GM19324 (cell line): ENCODE data around the gene AIF1L.

ENCODE experiments used
- ATAC-seq: cut with Tn5 transposase; IDR thresholded peaks from one replicate; pipeline ENCODE4 v1.9.1; 2021; ENCODE audit warnings: mild to moderate bottlenecking, moderate library complexity; ENCODE audit not compliant: unreplicated experiment, low FRiP score

Gene AIF1L

DNA sequence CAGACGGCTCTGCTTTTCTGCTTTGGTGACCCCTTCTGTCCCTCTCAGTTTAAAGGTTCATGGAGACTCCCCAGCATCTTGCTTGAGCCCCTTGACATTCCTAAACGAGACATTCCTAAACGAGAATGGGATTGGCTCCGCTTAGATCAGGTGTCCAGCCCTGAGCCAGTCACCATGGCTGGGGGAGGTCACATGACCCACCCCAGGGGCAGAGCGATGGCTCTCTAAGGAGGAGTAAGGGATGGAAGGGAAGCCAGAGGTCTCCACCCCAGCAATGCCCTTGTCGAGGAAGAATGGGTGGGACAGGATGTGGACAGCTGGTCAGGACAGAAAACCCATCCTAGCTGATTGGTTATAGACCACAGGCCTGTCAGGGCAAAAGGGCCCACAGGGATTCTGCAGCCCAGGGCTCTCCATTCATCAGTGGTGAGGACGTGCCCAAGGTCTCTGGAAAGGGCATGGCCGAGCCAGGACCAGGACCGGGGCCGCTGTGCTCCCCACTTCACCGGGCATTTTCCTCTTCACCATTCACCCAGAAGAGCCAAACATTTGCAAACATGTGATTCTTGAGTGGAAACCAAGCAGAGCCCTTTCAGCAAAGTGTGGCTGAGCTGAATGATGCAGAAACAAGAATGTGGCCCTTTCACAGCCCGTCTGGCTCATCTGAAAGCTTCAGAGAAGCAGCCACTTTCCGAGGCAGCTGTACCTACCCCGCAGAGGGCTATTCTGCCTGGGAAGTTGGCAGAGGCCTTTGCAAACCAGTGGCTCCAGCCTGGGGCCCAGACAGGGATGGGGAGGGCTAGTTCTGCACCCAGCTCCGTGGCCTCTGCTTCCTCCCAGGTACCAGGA lies 19.8 kb upstream of the AIF1L start:
- ATAC-seq: no peak

DNA sequence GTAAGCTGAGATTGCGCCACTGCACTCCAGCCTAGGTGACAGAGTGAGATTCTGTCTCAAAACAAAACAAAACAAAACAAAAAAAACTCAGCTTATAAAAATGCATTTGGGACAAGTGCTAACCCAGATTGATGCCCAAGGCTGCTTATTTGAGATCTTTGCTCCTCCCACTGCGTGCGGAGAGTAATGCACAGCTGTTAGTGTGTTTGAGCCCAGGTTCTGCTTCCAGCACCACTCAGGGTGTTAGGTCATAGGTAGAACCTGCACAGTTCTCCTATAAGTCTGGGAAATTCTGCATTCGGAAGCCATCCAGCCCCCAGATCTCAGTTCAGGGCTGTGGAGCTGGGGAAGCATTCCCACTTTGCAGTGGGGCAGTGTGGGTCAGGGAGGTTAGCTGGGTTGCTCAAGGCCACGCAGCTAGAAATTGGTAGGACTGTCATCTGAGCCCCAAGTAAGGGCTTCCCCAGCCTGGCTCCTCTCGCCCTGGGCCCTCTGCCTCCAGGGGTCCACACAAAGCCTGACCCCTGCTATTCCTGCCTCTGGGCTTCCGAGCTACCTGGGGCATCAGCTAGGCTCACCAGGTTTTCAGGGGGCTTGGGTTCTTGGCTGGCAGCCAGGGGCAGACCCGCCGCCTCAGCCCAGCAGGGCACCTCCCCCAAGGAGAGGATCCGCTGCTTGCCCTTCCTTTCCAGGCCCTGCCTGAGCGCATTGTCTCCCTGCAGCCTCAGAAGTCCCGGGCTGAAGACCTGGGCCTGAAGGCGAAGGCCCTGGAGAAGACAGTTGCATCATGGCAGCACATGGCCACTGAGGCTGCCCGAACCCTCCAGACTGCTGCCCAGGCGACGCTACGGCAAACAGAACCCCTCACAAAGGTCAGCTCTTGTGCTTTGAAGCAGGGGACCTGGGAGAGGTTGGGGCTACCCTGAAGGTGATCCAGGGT lies 17.6 kb upstream of the AIF1L start:
- ATAC-seq: no peak

DNA sequence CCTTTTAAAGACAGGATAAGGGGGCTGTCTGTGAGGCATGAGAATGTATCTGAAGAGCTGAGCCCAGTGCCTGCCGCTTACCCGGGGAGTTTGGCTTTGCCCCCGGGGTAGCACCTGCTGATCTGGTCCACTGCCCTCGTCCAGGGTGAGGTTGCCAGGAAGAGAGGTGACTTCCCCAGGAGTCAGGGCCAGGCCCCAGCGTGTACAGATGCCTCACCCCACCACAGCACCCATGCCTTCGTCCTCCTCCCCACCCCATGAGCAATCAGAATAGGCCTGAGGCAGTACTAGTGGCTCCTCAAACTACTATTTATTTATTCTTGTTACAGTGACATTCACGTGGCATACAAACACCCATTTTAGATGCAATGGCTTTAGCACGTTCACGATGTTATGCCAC lies 15.7 kb upstream of the AIF1L start:
- no peak for ATAC-seq

DNA sequence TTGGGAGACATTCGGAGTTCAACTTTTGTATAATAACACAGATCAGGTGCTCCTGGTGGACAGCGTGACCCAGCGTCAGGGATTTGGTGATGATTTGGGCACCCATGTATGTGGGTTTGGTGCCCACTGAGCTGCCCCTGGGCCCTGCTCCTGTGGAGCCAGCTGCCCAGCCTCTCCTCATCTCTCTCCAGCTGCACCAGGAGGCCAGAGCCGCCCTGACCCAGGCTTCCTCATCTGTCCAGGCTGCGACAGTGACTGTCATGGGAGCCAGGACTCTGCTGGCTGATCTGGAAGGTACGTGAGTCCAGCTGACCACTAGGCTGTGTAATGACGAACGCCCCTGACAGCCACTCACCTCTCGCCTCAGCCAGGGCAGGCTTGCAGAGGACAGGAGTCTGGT lies 14.5 kb upstream of the AIF1L start:
- no peak for ATAC-seq

DNA sequence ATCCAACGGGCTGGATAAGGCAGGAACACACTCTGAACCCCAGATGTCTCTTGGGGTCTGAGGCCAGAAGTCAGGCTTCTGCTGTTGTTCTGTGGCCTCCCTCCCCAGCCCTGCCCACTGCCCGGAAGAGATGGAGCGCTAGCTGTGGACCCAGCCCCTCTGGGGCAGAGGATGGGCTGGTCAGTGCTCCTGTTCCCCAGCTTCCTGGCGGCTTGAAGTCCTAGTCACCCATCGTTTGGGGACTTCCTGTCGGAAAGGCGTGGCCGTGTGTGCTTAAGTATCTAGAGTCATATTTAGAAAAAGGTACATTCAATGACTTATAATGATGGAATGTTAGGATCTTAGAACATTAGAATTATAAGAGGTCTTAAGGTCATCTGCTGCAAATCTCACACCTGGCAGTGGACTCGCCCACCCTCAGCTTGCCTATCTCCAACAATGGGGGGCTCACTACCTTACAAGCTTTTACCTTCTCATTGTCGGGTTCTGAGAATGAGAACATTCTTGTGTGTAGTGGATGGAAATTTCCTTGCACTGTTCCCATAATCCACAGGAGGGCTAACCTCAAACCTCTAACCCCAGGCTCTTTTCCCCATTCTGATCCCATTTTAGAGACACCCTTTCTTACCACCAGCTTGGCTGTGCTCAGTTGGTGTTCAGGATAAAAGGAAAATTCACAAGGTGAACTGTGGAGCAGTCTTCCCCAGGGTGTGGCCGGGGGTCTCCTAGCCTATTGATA lies 13.4 kb upstream of the AIF1L start:
- ATAC-seq: no peak

DNA sequence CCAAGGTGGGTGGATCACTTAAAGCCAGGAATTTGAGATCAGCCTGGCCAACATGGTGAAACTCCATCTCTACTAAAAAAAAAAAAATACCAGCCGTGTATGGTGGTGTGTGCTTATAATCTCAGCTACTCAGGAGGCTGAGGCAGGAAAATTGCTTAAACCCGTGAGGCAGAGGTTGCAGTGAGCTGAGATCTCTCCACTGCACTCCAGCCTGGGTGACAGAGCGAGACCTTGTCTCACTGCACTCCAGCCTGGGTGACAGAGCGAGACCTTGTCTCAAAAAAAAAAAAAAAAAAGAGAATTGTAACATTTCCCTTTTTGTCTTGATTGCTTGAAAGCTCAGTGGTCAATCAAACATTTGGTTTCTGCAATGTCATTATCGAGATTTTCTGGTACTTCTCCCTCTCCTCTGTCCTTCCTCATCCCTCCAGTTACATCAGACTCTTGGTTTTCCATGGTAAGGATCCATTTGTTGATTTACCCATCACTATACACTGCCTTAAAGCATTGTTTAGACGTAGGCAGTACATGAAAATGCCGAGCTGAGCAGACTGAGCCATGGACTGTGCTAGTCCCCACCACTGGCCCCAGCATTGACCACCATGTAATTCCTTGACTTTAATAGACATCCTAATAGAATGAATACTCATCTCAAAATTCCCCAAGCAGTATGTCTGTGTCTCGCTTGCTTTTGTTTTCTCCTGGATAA lies 11.5 kb upstream of the AIF1L start:
- ATAC-seq: no peak

DNA sequence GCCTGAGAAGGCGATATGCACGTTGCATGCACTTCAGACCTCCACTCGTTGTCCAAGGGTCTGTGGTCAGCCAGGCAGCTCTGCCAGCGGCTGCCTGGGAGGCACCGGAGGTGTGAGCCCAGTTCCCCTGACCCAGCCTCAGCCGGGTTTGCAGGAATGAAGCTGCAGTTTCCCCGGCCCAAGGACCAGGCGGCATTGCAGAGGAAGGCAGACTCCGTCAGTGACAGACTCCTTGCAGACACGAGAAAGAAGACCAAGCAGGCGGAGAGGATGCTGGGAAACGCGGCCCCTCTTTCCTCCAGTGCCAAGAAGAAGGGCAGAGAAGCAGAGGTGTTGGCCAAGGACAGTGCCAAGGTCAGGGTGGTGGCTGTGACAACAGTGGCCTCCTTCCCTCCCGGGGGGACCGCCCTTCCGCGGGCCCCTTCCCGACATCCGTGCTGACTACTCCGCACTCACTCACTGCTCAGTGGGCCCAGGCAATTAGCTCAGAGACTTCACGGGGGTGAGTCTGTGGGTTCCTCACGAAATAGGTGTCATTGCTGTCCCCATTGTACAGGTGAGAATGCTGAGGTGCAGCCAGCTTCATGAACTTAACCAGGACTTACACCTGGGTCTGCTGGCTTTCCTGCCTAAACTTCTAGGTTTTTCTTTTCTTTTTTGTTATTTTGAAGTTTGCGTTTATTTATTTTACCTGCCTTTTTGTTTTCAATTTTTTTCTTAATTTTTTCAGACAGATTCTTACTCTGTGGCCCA lies 10.8 kb upstream of the AIF1L start:
- ATAC-seq: no peak

DNA sequence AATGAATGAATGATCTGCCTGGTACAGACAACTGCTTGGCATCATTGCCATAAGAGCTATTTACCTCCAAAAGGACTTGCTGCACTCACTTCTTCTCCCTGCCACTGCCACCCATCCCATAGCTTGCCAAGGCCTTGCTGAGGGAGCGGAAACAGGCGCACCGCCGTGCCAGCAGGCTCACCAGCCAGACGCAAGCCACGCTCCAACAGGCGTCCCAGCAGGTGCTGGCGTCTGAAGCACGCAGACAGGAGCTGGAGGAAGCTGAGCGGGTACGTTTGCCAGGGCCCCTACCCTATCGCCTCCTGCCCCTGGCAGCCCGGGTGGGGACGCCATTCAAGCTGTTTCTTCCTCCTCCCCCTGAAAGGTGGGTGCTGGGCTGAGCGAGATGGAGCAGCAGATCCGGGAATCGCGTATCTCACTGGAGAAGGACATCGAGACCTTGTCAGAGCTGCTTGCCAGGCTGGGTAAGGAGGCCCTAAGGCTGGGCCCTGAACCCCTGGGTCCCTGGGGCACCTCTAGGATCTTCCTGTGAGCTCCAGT lies 8.9 kb upstream of the AIF1L start:
- ATAC-seq: no peak

DNA sequence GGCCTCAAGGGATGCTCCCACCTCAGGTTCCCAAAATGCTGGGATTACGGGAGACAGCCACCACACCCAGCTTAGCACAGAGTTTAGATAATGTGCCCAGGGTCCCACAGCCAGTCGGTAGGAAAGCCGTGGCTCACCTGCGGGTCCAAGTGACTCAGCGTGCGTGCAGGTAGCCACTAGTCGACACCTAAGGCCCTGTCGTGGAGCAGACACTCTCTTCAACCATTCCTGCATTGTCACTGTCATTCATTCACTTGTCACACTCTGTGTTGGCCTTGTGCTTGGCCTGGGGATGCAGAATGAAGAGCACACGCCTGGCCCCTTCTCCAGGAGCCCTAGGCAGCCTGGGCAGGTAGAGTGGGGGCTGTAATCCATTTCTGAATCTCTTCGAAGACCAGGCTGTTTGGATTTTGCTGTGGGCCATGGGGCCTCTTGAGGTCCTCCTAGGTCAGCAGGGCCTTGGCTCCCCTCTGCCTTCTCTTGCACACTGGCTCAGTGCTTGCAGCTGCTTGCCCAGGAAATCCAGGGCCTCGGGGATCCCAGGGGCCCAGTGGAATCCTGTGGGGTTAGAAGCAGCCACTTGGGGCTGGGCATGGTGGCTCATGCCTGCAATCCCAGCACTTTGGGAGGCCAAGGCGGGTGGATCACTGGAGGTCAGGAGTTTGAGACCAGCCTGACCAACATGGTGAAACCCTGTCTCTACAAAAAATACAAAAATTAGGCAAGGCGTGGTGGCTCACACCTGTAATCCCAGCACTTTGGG lies 6.1 kb upstream of the AIF1L start:
- ATAC-seq: no peak

DNA sequence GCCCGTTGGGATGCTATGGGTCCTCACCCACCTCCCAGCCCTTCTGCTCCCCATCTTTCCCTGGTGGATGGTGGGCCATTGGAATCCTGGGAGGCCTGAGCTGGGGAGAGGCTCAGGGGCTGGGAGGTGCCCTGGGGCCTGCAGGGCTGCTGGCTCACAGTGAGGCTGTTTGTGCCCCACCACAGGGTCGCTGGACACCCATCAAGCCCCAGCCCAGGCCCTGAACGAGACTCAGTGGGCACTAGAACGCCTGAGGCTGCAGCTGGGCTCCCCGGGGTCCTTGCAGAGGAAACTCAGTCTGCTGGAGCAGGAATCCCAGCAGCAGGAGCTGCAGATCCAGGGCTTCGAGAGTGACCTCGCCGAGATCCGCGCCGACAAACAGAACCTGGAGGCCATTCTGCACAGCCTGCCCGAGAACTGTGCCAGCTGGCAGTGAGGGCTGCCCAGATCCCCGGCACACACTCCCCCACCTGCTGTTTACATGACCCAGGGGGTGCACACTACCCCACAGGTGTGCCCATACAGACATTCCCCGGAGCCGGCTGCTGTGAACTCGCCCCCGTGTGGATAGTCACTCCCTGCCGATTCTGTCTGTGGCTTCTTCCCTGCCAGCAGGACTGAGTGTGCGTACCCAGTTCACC lies 4.9 kb upstream of the AIF1L start:
- ATAC-seq: no peak

DNA sequence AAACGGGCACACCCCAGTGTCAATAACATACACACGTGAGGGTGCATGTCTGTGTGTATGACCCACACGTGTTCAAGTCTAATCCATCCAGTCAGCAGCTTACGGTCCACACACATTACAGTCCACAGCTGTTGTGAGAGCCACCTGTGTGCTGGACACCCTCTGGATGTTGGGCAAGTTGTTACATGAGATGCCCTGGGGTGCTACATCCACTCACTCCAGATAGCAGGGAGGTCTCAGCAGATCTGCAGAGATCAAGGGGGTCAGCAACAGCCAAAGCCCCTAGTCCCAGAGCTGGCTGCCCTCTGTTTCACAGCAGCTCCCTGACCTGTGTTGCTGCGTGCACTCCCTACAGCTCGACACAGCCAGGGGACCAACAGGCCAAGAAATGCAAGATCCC lies 4.3 kb upstream of the AIF1L start:
- no peak for ATAC-seq

DNA sequence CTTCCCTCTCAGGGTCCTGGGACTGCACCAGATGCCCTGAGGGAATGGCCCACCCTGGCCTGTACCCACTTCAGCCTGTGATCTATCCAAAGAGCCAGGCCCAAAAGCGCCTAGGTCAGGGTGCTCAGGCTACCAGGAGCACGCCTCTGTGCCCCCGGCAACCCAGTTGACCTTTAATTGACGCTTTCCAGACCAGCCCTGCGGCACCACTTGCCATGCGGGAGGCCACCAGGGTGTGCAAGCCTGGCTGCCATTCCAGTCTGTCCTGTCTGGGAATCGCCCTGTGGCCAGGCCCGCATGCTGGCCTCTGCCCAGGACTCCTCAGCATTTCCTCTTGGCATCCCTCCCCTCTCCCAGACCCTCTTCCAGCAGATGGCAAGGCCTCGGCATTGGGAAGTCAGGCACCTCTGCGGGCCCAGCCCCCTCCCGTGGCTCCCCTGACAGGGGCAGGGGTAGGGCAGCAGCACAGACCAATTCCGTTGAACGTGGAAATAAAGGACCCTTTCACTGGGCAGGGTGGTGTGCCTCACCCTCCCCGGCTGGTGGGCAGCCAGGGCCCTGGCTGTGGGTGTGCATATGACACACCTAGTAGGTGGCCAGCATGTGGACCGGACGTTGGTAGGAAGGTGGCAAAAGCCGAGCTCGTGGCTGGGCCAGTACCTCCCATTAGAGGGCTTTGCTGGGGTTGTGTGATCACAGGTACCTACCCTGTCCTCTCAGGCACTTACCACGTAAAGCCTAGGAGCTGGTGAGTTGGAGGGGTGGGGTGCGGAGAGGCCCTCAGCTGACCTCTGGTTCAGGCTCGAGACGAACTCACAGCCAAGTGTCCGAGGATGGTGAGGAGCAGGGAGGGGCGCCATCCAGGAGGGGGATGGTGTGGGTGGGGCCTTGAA lies 3.5 kb upstream of the AIF1L start:
- ATAC-seq: no peak

DNA sequence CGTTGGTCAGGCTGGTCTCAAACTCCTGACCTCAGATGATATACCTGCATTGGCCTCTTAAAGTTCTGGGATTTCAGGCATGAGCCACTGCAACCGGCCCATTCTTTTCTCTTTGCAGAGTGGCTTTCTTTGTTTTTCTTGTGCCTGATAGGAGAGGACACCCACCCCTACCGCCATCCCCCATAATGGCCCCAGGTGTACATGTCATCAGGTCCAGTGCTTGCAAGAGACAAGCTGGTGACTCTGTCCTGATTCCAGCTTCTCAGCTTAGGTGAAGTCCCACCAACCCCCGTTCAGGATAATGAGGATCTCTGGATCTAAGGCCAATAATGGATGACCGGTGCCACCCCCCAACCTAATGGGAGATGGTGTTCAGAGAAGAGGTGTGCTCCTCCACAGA lies 2.3 kb upstream of the AIF1L start:
- ATAC-seq: no peak

DNA sequence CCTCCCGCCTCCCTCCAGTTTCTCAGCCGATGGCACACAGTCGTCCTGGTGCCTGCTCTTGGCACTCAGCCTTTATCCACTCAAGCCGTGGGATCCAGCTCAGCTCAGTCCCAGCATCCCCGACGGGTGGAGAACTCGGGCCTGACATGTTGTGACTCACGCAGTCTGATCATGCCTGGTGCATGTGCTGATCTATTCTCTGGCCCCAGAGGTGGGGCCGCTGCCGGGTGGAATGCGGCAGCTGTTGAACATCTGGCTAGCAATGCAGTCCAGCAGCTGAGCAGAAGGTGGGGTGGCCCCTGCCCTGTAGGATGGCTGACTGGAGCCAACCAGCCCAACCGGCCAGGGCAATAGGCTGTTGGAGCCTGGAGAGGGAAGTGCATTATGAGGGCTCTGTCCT lies 1.7 kb upstream of the AIF1L start:
- ATAC-seq: no peak

DNA sequence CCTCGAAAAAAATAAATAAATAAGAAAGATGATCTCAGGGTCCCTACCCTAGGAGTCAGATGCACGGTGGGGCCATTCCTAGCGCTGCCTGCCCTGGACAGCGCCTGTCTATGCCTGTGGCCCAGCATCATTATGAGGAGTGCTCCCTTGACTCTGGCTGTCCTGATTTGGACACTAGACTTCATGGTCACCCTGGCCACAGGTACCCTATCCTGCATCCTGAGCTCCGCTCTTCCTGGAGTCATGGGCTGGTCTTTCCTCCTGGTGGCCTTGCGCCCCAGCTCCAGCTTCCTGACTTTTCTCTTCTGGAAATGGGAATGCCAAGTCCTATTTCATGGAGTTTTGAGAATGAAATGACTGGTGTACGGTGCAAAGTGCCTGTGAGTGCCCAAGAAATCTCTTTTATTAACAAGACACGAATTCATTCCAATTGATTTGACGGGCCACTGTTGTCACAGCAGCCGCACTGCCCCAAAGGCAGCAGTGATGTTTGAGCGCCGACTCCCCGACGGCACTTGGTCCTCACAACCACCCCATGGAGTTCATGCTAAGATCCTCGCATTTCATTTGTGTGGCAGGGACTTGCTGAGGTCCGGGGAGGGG lies 564 bp upstream of the AIF1L start:
- ATAC-seq: no peak

DNA sequence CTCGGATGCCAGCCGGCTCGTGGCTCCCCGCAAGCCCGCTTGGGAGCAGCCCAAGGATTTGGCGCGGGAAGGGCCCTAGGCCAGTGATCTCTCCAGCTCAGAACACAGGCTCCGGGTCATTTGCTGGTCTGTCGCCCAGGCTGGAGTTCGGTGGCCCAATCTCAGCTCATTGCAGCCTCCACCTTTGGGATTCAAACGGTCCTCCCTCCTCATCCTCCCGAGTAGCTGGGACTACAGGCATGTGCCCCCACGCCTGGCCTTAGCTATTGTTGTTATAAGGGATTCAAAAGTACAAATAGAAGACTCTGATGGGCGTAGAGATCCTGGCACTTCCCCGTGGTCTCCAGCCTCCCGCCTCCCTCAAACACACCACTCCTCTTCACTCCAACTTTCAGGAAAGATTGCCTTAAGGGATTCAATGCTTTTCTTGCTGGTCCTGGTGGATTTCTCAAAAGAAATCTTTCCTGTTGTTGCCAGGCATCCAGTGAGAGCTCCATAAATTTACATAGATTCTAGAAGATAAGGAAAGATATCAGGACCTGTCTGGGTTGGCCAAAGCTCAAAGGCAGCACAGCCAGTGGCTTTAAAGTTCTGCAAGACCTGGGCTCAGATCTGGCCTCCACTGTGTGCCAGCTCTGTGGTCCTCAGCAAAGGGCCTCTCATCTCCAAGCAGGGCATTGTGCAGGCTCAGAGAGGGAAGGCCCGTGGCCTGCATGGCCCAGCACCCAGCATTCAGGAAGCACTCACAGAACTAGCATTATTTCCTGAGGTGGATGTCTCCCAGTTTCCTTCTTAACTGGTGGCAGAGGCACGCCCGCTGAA lies 1.0 kb downstream of the AIF1L start:
- no peak for ATAC-seq
